ENCODE results near the gene PIK3R5. TPM values are rescaled to one million over a fixed set of nuclear protein-coding genes. Genes with fewer than 3 reads are reported as not detected.

The PIK3R5 gene
- total RNA-seq, 1 experiment from 2014 or later, result 2.5 TPM

DNA sequence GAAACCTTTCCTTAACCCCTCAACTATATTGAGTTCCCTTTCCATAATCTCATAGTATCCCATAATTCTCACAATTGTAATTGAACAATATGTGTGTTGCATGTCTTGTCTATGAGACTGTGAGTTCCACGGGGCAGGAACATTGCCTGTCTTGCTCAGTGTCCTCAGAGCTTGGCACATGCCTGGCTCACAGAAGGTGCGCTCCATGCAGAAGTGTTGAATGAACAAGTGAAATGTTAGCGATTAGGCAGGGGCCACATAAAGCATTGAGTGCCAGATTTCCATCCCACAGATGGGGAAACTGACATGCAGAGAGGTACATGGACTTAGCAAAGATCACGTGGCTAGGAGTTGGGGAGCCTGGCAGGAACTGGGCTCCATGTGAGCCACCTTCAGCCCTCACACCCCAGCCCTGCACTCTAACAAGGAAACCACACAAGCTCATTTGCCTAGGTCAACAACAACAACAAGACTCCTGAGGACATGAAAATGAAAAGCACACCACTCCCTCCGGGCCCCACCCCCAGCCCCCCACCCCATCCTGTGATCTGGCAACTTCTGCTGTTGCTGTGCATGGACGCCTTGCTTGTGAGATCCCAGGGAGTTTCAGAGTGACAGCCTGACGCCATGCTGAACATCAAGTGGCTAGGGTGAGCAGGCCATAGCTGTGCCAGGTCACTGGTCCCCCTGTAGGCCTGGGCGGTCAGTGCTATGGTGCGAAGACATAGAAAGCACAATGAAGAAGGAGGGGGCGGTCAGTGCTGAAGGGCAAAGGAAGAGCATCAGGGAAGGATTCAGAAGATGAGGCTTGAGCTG, 5.0 kb downstream of the PIK3R5 start:
- Histone ChIP-seq H3K79me2 (ENCODE audit: insufficient read depth, low read length) (no peaks in the 10 kb centered on the region), H3K4me1 (ENCODE audit: control insufficient read depth in 1 of 2, insufficient read depth in 2 of 2, low read length in 2 of 2) (peaks cover 0 to 3% of the 10 kb centered on the region in 2 experiments; a peak in 1 of 4 replicates), H3K9me2 (ENCODE audit: insufficient read depth) (no peaks in the 10 kb centered on the region), H3K4me3 (replicated peaks in 1 of 2; ENCODE audit: low read depth in 1 of 2, low read length in 2 of 2) (no peak overlapping the region), H3K27ac (ENCODE audit: low read depth, low read length) (no peak overlapping the region), H3K36me3 (ENCODE audit: control insufficient read depth in 1 of 2, insufficient read depth in 2 of 2, low read length in 2 of 2) (no peaks in the 10 kb centered on the region), H2AFZ (ENCODE audit: low read depth, low read length, poor library complexity, severe bottlenecking) (no peak overlapping the region), H3K27me3 (ENCODE audit: insufficient read depth, low read length) (peaks cover 3% of the 10 kb centered on the region; the same call in 1 of the 2 replicates), H3K9ac (ENCODE audit: low read length) (no peak overlapping the region), H3K9me3 (ENCODE audit: control insufficient read depth in 1 of 2, insufficient read depth in 1 of 2, low read depth in 1 of 2, low read length in 2 of 2) (no peaks in the 10 kb centered on the region), H3K4me2 (ENCODE audit: low read length) (no peak overlapping the region), H4K20me1 (ENCODE audit: insufficient read depth) (no peaks in the 10 kb centered on the region)
- no TSS peak for BruUV-seq (replicated peaks)
- TF ChIP-seq EZH2phosphoT487 (IDR thresholded peaks at IDR 0.05; ENCODE audit: borderline replicate concordance) (no peak), SRF (IDR thresholded peaks at IDR 0.05; ENCODE audit: low read depth) (no peak), EGR1 (IDR thresholded peaks at IDR 0.05; ENCODE audit: low read depth) (no peak), ZFX (IDR thresholded peaks at IDR 0.05) (no peak), CEBPB (IDR thresholded peaks at IDR 0.05; ENCODE audit: low read depth) (no peak), POLR2AphosphoS5 (IDR thresholded peaks at IDR 0.05; ENCODE audit: low read depth, low read length) (no peak), POLR2A (IDR thresholded peaks at IDR 0.05; ENCODE audit: borderline replicate concordance, extremely low read depth, insufficient read depth, insufficient read length) (no peak), TCF7L2 (IDR thresholded peaks at IDR 0.05; ENCODE audit: borderline replicate concordance, extremely low read depth, insufficient read depth, insufficient read length) (no peak)
- TF ChIP-seq, protein P1, sequence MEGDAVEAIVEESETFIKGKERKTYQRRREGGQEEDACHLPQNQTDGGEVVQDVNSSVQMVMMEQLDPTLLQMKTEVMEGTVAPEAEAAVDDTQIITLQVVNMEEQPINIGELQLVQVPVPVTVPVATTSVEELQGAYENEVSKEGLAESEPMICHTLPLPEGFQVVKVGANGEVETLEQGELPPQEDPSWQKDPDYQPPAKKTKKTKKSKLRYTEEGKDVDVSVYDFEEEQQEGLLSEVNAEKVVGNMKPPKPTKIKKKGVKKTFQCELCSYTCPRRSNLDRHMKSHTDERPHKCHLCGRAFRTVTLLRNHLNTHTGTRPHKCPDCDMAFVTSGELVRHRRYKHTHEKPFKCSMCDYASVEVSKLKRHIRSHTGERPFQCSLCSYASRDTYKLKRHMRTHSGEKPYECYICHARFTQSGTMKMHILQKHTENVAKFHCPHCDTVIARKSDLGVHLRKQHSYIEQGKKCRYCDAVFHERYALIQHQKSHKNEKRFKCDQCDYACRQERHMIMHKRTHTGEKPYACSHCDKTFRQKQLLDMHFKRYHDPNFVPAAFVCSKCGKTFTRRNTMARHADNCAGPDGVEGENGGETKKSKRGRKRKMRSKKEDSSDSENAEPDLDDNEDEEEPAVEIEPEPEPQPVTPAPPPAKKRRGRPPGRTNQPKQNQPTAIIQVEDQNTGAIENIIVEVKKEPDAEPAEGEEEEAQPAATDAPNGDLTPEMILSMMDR (IDR thresholded peaks at IDR 0.05 in 2 of 3, conservative IDR thresholded peaks at IDR 0.05 in 1 of 3; ENCODE audit: borderline replicate concordance in 1 of 3, insufficient read depth in 1 of 3, low read depth in 2 of 3, low read length in 2 of 3), result no peak
- TF ChIP-seq, protein P2, sequence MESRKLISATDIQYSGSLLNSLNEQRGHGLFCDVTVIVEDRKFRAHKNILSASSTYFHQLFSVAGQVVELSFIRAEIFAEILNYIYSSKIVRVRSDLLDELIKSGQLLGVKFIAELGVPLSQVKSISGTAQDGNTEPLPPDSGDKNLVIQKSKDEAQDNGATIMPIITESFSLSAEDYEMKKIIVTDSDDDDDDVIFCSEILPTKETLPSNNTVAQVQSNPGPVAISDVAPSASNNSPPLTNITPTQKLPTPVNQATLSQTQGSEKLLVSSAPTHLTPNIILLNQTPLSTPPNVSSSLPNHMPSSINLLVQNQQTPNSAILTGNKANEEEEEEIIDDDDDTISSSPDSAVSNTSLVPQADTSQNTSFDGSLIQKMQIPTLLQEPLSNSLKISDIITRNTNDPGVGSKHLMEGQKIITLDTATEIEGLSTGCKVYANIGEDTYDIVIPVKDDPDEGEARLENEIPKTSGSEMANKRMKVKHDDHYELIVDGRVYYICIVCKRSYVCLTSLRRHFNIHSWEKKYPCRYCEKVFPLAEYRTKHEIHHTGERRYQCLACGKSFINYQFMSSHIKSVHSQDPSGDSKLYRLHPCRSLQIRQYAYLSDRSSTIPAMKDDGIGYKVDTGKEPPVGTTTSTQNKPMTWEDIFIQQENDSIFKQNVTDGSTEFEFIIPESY (IDR thresholded peaks at IDR 0.05; ENCODE audit: extremely low read depth, insufficient replicate concordance, low read length), result no peak
- TF ChIP-seq, protein P3, sequence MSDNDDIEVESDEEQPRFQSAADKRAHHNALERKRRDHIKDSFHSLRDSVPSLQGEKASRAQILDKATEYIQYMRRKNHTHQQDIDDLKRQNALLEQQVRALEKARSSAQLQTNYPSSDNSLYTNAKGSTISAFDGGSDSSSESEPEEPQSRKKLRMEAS (IDR thresholded peaks at IDR 0.05), result no peak
- POLR2A ChIA-PET, result interaction anchor here (0.6 kb wide), 1 partner anchor 576 kb away, joined by 3 read pairs; no protein-coding TSS in a partner anchor
- intact Hi-C loops (cut with micrococcal nuclease), result no loop called here
- CTCF ChIA-PET, result no interaction called here
- ATAC-seq, result no peak
- DNase-seq (ENCODE audit: low read depth, low spot score), result no peak
- RAD21 ChIA-PET (ENCODE audit: low non-redundant PET in 1 of 2, low total read pairs in 2 of 2, uncharacterized antibody in 2 of 2, unreplicated experiment in 2 of 2), result no interaction called here

Data from HCT116 (cell line).